GM12865 (cell line): ENCODE measurements around the gene MAD1L1.

ENCODE experiments used
- DNase-seq: peaks from one replicate; pipeline ENCODE4 v3.0.0; 2010; ENCODE audit warnings: low read depth
- H3K4me3 ChIP-seq: 2 replicates; pipeline ENCODE4 v1.5.1; 2011; ENCODE audit warnings: mild to moderate bottlenecking, low read depth, low read length, control low read depth
- TF ChIP-seq, protein P1 (sequence below): IDR thresholded peaks from 2 replicates; pipeline ENCODE4 v1.5.1; 2011; ENCODE audit warnings: low read length, control low read depth, low read depth, inconsistent platforms; ENCODE audit not compliant: insufficient read depth; ENCODE audit errors: missing control alignments

MAD1L1 gene

DNA sequence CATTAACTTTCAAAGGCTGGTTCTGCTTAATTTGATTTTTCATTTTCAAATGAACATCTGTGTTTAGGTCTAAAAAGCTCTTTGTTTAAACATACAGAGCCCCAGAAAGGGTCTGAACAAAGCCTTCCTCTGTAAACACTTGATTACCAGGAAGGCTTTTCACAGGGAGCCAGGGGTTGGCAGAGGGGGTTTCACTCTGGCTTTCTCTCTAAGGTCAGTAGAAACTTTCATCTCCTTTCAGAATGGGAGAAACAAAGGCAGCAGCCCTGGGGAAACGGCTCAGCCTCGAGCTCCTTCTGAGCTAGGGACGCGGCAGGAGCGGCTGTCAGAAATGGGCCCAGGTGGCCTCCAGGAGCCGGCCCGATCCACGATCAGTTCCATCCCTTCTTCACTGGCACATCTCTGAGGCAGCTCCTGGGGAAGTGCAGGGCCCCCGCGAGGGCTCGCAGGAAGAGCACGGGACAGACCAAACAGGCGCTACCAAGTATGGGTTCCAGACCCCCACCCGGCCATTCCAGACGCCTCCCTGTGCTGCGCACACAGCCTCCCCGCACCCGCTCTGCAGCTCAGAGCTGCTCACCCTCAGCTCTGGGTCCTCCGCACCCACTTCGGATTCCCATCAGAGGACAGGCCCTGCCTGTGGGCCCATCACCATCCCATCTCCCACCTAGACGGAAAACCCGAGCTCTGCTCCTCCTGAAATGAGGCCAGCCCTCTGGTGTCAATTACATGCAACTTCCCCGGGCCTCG is 124.1 kb downstream of the MAD1L1 start:
- no peak overlapping the region for H3K4me3 ChIP-seq
- no peak for DNase-seq
- TF ChIP-seq, protein P1, sequence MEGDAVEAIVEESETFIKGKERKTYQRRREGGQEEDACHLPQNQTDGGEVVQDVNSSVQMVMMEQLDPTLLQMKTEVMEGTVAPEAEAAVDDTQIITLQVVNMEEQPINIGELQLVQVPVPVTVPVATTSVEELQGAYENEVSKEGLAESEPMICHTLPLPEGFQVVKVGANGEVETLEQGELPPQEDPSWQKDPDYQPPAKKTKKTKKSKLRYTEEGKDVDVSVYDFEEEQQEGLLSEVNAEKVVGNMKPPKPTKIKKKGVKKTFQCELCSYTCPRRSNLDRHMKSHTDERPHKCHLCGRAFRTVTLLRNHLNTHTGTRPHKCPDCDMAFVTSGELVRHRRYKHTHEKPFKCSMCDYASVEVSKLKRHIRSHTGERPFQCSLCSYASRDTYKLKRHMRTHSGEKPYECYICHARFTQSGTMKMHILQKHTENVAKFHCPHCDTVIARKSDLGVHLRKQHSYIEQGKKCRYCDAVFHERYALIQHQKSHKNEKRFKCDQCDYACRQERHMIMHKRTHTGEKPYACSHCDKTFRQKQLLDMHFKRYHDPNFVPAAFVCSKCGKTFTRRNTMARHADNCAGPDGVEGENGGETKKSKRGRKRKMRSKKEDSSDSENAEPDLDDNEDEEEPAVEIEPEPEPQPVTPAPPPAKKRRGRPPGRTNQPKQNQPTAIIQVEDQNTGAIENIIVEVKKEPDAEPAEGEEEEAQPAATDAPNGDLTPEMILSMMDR: no peak

DNA sequence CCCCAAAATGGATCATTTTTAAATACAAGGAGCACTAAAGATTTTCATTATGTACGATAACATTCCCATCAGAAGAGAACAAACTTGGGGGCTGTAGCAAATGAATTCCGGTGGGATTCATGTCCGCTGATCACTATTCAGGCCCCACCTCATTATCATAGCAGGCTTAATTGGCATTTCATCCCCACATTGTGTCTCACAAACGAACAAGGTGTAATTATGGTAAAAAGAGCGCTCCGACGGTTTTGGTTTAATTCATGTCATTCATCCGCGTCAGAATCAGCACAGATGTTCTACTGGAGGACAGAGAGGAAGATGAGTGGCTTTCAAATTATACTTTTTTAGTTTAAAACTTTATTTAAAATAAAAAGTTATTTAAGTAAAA is 124.7 kb downstream of the MAD1L1 start:
- TF ChIP-seq, protein P1: no peak
- no peak overlapping the region for H3K4me3 ChIP-seq
- no peak for DNase-seq

DNA sequence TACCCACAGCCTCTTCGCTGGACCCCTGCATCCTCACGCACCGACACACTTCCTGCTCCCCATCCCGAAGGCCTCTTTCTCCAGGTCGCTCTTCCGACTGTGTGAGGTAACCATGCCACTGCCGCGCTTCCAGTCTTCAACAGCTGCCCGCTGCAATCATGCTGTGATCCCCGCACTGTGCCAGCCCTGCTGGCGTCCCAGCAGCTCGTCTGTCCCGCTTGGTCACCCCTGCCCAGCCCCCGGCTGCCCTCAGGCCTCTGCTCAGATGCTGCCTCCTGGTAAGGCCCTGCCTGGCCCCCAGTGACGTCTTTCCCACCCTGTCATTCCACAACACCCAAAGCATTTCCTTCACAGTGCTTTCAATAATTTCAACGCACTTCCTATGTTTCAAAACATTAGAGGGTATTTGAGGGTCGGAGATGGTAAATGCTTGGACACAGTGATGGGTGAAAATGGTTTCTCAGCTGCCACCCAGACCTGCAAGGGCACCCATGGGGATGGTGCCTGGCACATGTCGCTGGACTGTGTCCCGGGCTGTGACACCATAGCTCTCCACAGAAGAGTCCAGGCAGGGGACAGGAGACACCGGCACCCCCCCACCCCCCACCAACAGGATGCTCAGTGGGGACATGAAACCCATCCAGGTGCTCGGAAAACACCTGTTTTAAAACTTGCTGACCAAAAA is 125.2 kb downstream of the MAD1L1 start:
- TF ChIP-seq, protein P1: no peak
- DNase-seq: no peak
- H3K4me3 ChIP-seq: no peak overlapping the region

DNA sequence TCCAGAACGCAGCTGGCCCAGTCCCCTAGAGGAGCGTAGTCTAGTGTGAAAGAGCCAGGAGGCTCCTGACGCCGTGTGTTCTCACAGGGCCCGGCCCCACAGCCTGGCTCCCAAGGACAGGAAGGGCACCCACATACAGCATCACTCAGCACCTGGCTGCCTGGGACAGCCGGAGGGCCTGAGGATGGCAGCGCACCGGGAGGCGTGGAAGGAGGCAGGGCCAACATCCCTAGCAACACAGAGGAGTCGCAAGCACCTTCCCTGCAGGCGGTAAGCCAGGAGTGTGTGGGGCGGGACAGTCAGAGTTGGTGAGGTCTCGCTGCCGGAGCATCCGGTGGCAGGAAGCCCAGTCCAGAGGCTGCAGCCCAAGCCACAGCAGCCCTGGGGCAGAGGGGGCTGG is 125.8 kb downstream of the MAD1L1 start:
- no peak for DNase-seq
- TF ChIP-seq, protein P1: no peak
- H3K4me3 ChIP-seq: no peak overlapping the region

DNA sequence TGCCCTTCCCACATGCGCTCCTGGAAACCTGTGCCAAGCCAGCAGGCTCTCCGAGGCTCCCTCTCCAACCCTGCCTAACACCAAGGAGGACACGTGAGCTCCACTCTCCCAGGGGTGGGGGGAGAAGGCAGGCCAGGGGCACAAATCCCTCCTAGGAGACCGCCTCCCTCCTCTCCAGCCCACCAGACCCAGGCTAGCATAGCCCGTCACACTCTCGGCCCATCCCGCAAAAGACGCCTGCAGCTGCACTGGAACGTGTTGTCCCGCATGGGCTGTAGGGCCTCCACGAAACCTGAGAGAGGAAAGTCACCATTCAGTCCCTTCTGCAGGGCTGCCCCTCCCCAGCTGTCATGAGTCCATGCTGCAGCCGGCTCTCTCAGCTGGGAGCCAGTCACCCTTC is 126.3 kb downstream of the MAD1L1 start:
- H3K4me3 ChIP-seq: no peak overlapping the region
- TF ChIP-seq, protein P1: no peak
- no peak for DNase-seq

DNA sequence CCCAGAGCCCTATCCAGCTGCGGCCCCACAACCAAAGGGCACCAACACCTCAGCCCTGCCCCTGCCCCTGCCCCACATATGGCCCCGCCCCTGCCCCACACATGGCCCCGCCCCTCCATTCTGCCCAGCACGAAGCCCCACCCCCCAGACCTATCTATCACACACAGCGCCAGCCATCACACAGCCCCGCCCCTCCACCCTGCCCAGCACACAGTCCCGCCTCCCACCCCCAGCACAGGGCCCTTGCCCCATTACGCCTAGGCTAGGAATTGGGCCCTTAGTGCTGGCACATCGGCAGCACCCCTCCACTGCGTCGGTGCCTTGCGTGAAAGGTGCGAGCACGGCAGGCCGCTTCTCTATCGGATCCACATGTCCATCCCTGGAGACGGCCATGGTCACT is 126.8 kb downstream of the MAD1L1 start:
- TF ChIP-seq, protein P1: no peak
- DNase-seq: no peak
- no peak overlapping the region for H3K4me3 ChIP-seq

DNA sequence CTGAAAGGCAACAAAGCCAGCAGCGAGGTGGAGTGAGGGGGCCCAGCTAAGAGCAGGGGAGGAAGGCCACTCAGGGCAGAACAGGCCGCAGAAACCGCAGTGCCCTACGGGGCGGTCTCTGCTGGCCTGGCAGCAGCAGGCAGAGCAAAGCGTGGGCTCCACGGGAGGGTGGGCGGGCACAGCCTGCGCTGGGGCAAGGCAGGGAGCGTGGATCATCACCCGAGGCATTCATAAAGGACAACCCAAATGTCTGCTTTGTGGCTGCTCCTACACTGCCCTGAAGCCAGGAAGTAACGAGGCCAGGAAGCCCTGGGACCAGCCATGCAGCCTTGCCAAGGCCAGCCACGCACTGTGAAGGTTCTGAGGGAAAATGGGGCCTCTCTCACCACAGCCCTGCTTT is 127.5 kb downstream of the MAD1L1 start:
- no peak for DNase-seq
- no peak overlapping the region for H3K4me3 ChIP-seq
- TF ChIP-seq, protein P1: no peak
